Endodermal cell (in vitro differentiated cells): ENCODE data around the gene KIAA0825. TPM values are rescaled to one million over a fixed set of nuclear protein-coding genes. Genes with fewer than 3 reads are reported as not detected.

Experiments
- DNase-seq: peaks from one replicate; pipeline ENCODE4 v3.0.0-alpha.2; 2017
- H3K27ac ChIP-seq: 2 replicates; pipeline ENCODE4 v1.5.1; 2013; ENCODE audit warnings: mild to moderate bottlenecking, low read depth, low read length, moderate library complexity
- H3K27me3 ChIP-seq: 2 replicates; pipeline ENCODE4 v1.6.1; 2013; ENCODE audit warnings: mild to moderate bottlenecking, low read length, moderate library complexity; ENCODE audit not compliant: insufficient read depth, control insufficient read depth, poor library complexity, severe bottlenecking
- H3K36me3 ChIP-seq: 2 replicates; pipeline ENCODE4 v1.7.0; 2013; ENCODE audit warnings: mild to moderate bottlenecking, low read length, moderate library complexity; ENCODE audit not compliant: control insufficient read depth, insufficient read depth
- H3K4me1 ChIP-seq: one replicate; pipeline ENCODE4 v1.7.0; 2013; ENCODE audit warnings: low read length; ENCODE audit not compliant: control insufficient read depth, insufficient read depth
- H3K4me3 ChIP-seq: 2 replicates; pipeline ENCODE4 v1.5.1; 2013; ENCODE audit warnings: mild to moderate bottlenecking, low read length, moderate library complexity
- H3K9ac ChIP-seq: 2 replicates; pipeline ENCODE4 v1.6.1; 2013; ENCODE audit warnings: mild to moderate bottlenecking, low read length, moderate library complexity; ENCODE audit not compliant: poor library complexity, severe bottlenecking; ENCODE audit errors: extremely low read depth
- H3K9me3 ChIP-seq: 2 replicates; pipeline ENCODE4 v1.6.1; 2013; ENCODE audit warnings: mild to moderate bottlenecking, low read length, moderate library complexity; ENCODE audit not compliant: control insufficient read depth
- H3K27ac Mint-ChIP-seq: 2 replicates; pipeline ENCODE4 v1.8.0; 2020; ENCODE audit warnings: mixed read lengths
- H3K27me3 Mint-ChIP-seq: 2 replicates; pipeline ENCODE4 v1.8.0; 2021; ENCODE audit warnings: mild to moderate bottlenecking, mixed read lengths; ENCODE audit not compliant: insufficient read depth
- H3K36me3 Mint-ChIP-seq: 2 replicates; pipeline ENCODE4 v1.8.0; 2020; ENCODE audit warnings: low read depth, mixed read lengths
- H3K4me1 Mint-ChIP-seq: 2 replicates; pipeline ENCODE4 v1.8.0; 2020; ENCODE audit warnings: mixed read lengths
- H3K4me3 Mint-ChIP-seq: 2 replicates; pipeline ENCODE4 v1.8.0; 2020; ENCODE audit warnings: mild to moderate bottlenecking, moderate library complexity, mixed read lengths
- H3K9me3 Mint-ChIP-seq: 2 replicates; pipeline ENCODE4 v1.8.0; 2020; ENCODE audit warnings: mild to moderate bottlenecking, mixed read lengths
- WGBS, 2 experiments: methylation state at CpG; one replicate each; pipeline versions ENCODE4 v1.1.5 to v1.1.7; 2013; ENCODE audit warnings: missing lambda C conversion rate in 2 of 2, mixed read lengths in 1 of 2; ENCODE audit not compliant: insufficient coverage in 1 of 2, insufficient read length in 1 of 2; 5-methylcytosine and 5-hydroxymethylcytosine counted together
- total RNA-seq, 2 donors: library from RNA; stranded (reverse); fragmentation: NEBNext Ultra II Directional in 1 of 2; extraction: Animal tissue kit (Norgen Biotek cat#: 25700) in 1 of 2; gene quantifications; 2 replicates in 1 of 2; 3 replicates in 1 of 2; pipeline ENCODE4 v1.2.1, GENCODE V29; 2021
- TF ChIP-seq, protein P1 (sequence below): fragments of 200-600 bp; sonication (generic); conservative IDR thresholded peaks from 2 replicates; pipeline ENCODE4 v1.5.0; 2021; ENCODE audit warnings: antibody characterized with exemption, mild to moderate bottlenecking

KIAA0825 gene
- total RNA-seq, 2 donors from 2014 or later = 2.6 to 3.1 TPM

DNA sequence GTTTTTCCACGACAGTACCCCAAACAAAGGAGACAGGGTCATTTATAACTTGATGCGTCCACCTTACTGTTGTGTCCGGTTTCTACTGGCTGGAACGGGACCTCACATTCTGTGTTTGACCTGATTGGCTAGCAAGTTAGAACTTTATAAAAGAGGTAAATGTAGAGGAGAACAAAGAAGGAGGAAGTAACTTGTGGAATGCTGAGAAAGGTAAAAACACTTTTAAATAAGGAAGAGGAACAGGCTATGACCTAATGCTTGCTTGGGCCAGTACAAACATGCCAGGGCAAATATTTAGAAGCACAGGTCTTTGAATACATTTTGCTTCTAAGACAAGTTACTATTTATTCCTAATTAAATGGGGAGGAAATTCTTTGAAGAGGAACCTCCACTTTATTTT is 251.6 kb downstream of the KIAA0825 start:
- peaks cover 11% of the 10 kb centered on the region for H3K4me1 Mint-ChIP-seq
- TF ChIP-seq, protein P1, sequence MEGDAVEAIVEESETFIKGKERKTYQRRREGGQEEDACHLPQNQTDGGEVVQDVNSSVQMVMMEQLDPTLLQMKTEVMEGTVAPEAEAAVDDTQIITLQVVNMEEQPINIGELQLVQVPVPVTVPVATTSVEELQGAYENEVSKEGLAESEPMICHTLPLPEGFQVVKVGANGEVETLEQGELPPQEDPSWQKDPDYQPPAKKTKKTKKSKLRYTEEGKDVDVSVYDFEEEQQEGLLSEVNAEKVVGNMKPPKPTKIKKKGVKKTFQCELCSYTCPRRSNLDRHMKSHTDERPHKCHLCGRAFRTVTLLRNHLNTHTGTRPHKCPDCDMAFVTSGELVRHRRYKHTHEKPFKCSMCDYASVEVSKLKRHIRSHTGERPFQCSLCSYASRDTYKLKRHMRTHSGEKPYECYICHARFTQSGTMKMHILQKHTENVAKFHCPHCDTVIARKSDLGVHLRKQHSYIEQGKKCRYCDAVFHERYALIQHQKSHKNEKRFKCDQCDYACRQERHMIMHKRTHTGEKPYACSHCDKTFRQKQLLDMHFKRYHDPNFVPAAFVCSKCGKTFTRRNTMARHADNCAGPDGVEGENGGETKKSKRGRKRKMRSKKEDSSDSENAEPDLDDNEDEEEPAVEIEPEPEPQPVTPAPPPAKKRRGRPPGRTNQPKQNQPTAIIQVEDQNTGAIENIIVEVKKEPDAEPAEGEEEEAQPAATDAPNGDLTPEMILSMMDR = no peak
- H3K27ac ChIP-seq = no peak overlapping the region
- H3K9me3 Mint-ChIP-seq = peaks cover 22% of the 10 kb centered on the region
- peaks cover 3% of the 10 kb centered on the region for H3K36me3 Mint-ChIP-seq
- DNase-seq = no peak
- no peak overlapping the region for H3K4me3 ChIP-seq
- H3K9me3 ChIP-seq = peaks cover 34% of the 10 kb centered on the region
- WGBS, 2 experiments = 88 to 95% methylated on average over 4 of the region's 4 CpGs
- H3K36me3 ChIP-seq = no peaks in the 10 kb centered on the region
- H3K9ac ChIP-seq = no peak overlapping the region
- no peaks in the 10 kb centered on the region for H3K27me3 Mint-ChIP-seq
- no peak overlapping the region for H3K4me3 Mint-ChIP-seq
- H3K27ac Mint-ChIP-seq = no peak overlapping the region
- H3K4me1 ChIP-seq = no peaks in the 10 kb centered on the region
- no peaks in the 10 kb centered on the region for H3K27me3 ChIP-seq

DNA sequence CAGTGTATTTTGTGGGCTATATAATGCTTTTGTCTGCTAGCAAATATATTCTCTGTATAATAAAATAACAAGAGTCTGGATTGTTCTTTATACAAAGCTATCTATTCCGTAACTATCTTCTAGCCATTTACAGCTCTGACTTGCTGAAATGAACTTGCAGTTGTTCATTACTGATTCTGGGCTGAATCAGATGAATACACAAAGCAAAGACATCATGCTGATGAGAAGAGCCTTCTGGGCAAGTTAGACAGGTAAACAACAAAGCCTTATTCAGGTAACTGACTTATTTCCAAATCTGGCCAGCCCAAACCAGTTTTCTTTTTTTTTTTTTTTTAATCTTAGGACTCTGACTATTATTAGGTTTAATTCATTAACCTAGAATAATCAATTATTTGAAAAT is 255.5 kb downstream of the KIAA0825 start:
- H3K9ac ChIP-seq = peak overlapping the region; percentile 45
- Mint-ChIP-seq H3K9me3 (peaks cover 21% of the 10 kb centered on the region), H3K27ac (peak overlapping the region; percentile 90), H3K27me3 (no peaks in the 10 kb centered on the region), H3K4me3 (peak overlapping the region; percentile 56), H3K36me3 (peaks cover 2% of the 10 kb centered on the region), H3K4me1 (peaks cover 29% of the 10 kb centered on the region)
- H3K4me1 ChIP-seq = peaks cover 4% of the 10 kb centered on the region
- peaks cover 29% of the 10 kb centered on the region for H3K9me3 ChIP-seq
- TF ChIP-seq, protein P1 = no peak
- no peak for DNase-seq
- no peaks in the 10 kb centered on the region for H3K27me3 ChIP-seq
- peak overlapping the region; percentile 16 for H3K4me3 ChIP-seq
- 94% methylated on average over 1 of the region's 1 CpG; no CpG with 5 or more reads in 1 of the 2 experiments for WGBS, 2 experiments
- peaks cover 2% of the 10 kb centered on the region for H3K36me3 ChIP-seq
- H3K27ac ChIP-seq = peak overlapping the region; percentile 14

DNA sequence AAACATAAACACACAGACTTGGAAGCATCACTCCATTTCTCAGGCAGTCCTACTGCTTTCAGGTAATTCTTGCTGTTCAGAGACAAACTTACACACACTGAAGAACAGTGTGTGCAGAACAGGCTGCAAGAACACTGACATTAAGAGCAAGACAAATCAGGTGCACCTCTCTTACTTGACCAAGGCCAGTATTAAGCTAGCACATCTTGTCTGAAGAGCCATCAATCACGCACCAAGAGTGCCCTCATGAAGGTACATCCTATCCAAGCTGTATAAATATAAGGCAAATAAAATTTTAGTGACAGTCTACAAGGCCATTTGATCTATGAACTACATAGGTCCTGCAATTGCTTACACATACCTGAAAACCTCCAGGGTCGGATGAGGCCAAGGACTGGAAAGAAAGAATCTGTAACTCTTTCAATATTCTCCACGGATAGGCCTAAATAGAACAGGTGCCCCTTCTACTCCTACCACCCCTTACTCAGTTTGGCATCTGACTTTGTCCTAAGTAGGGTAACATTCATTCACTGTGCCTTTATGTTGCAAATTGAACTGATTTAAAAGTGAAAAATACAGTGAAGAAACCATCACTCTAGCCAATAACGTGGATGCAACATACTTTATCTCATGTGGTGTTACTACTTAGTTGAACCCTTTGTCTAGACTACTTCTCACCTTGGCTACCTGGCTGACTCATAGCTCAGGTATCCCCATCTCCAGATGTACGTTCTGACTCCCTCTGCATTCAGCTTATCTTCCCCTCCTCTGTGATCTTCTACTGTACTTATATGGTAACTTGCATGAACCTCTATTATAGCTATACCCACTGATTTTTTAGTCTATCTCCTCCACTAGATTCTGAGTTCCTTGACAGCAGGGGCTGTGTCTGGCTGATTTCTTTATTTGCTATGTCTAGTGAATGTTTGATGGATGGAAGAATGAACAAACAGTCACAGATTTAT is 256.3 kb downstream of the KIAA0825 start:
- H3K4me1 ChIP-seq = peaks cover 4% of the 10 kb centered on the region
- WGBS, 2 experiments = 21 to 45% methylated on average over 5 of the region's 5 CpGs
- peaks cover 9% of the 10 kb centered on the region for H3K36me3 ChIP-seq
- H3K27me3 ChIP-seq = no peaks in the 10 kb centered on the region
- H3K27me3 Mint-ChIP-seq = no peaks in the 10 kb centered on the region
- DNase-seq = peak; percentile 80
- H3K9ac ChIP-seq = peak overlapping the region; percentile 66
- H3K4me3 Mint-ChIP-seq = peak overlapping the region; percentile 56
- H3K9me3 ChIP-seq = peaks cover 24% of the 10 kb centered on the region
- H3K9me3 Mint-ChIP-seq = peaks cover 19% of the 10 kb centered on the region
- peaks cover 35% of the 10 kb centered on the region for H3K4me1 Mint-ChIP-seq
- H3K4me3 ChIP-seq = peak overlapping the region; percentile 77
- H3K27ac ChIP-seq = peak overlapping the region; percentile 14
- peak overlapping the region; percentile 90 for H3K27ac Mint-ChIP-seq
- peaks cover 7% of the 10 kb centered on the region for H3K36me3 Mint-ChIP-seq
- TF ChIP-seq, protein P1 = no peak
